GM12878 (cell line): ENCODE measurements around the gene CEP131. TPM values are rescaled to one million over a fixed set of nuclear protein-coding genes. Genes with fewer than 3 reads are reported as not detected.

ENCODE experiments used
- ATAC-seq: fragments of 200-7000 bp; cut with Tn5 transposase; 3 replicates; pipeline ENCODE4 v1.9.1; 2020; ENCODE audit warnings: mild to moderate bottlenecking, moderate library complexity
- BruUV-seq: library from RNA; stranded (reverse); fragments of 400-500 nt; replicated peaks from 2 replicates; lab custom pipeline; 2021; lab: Mats Ljungman, UMichigan
- CTCF ChIA-PET: fragments of 300-600 bp; sonication (Branson Sonifier 250); formaldehyde crosslinking; extraction: SDS; loops from one replicate; lab custom pipeline; 2021; ENCODE audit warnings: inconsistent platforms; lab: Yijun Ruan, JAX
- POLR2A ChIA-PET: fragments of 350-600 bp; formaldehyde crosslinking; extraction: SDS; loops from one replicate; lab custom pipeline; 2021; ENCODE audit warnings: inconsistent platforms; lab: Charles Lee
- RAD21 ChIA-PET: fragments of 300-600 bp; sonication (Branson Sonifier 250); formaldehyde crosslinking; loops from one replicate; lab custom pipeline; 2023; ENCODE audit warnings: antibody characterized with exemption; ENCODE audit not compliant: unreplicated experiment; lab: Charles Lee
- SMC1A ChIA-PET: fragments of 300-600 bp; sonication (Branson Sonifier 250); formaldehyde crosslinking; loops from one replicate; lab custom pipeline; 2023; ENCODE audit not compliant: unreplicated experiment, uncharacterized antibody; lab: Charles Lee
- DNase-seq: peaks from one replicate; pipeline ENCODE4 v3.0.0-alpha.2; 2011; ENCODE audit warnings: low read depth, low spot score
- FAIRE-seq: peaks from 3 replicates; lab custom pipeline; 2011; peaks lifted over from hg19 to GRCh38; lab: Jason Lieb, UNC
- H2AFZ ChIP-seq: 2 replicates; pipeline ENCODE4 v1.6.0; 2011; ENCODE audit warnings: low read depth, low read length, control low read depth; ENCODE audit not compliant: control insufficient read depth
- H3K27ac ChIP-seq: 2 replicates; pipeline ENCODE4 v1.5.1; 2011; ENCODE audit warnings: control low read depth; ENCODE audit not compliant: control insufficient read depth, insufficient read depth
- H3K27me3 ChIP-seq, 2 experiments: replicated peaks in 1 of 2; 2 replicates each; pipeline versions ENCODE4 v1.6.0 to v1.6.1; 2011; ENCODE audit warnings: low read length in 1 of 2; ENCODE audit not compliant: control insufficient read depth in 2 of 2, insufficient read depth in 2 of 2
- H3K36me3 ChIP-seq, 2 experiments: 2 replicates each; pipeline ENCODE4 v1.5.1; 2011; ENCODE audit warnings: low read length in 1 of 2; ENCODE audit not compliant: control insufficient read depth in 2 of 2, insufficient read depth in 2 of 2
- H3K4me1 ChIP-seq: 2 replicates; pipeline ENCODE4 v1.6.1; 2011; ENCODE audit warnings: mild to moderate bottlenecking, low read length, moderate library complexity, mixed read lengths; ENCODE audit not compliant: control insufficient read depth, insufficient read depth
- H3K4me2 ChIP-seq: 2 replicates; pipeline ENCODE4 v1.6.0; 2011; ENCODE audit warnings: control low read depth; ENCODE audit not compliant: control insufficient read depth, insufficient read depth
- H3K4me3 ChIP-seq: fragments of 200-600 bp; sonication (generic); 2 replicates; pipeline ENCODE4 v1.5.1; 2016
- H3K79me2 ChIP-seq: 2 replicates; pipeline ENCODE4 v1.6.0; 2011; ENCODE audit warnings: low read length; ENCODE audit not compliant: control insufficient read depth, insufficient read depth
- H3K9ac ChIP-seq: 2 replicates; pipeline ENCODE4 v1.8.0; 2011; ENCODE audit warnings: low read length, control low read depth, mixed read lengths; ENCODE audit not compliant: control insufficient read depth, insufficient read depth
- H3K9me3 ChIP-seq: replicated peaks from 3 replicates; pipeline ENCODE4 v1.5.1; 2011; ENCODE audit warnings: mild to moderate bottlenecking, low read length; ENCODE audit not compliant: control insufficient read depth, insufficient read depth
- H4K20me1 ChIP-seq: 2 replicates; pipeline ENCODE4 v1.6.0; 2011; ENCODE audit not compliant: control insufficient read depth, insufficient read depth
- FOXK2 ChIP-seq: fragments of 450-650 bp; IDR thresholded peaks from 2 replicates; pipeline ENCODE4 v1.6.1; 2017; ENCODE audit warnings: mild to moderate bottlenecking, moderate library complexity
- GABPA ChIP-seq: IDR thresholded peaks from 2 replicates; pipeline ENCODE4 v1.6.1; 2014; ENCODE audit warnings: antibody characterized with exemption, low read depth, mild to moderate bottlenecking, inconsistent platforms
- JUNB ChIP-seq: IDR thresholded peaks from 2 replicates; pipeline ENCODE4 v1.6.1; 2016; ENCODE audit warnings: antibody characterized with exemption, mild to moderate bottlenecking
- JUND ChIP-seq: IDR thresholded peaks from 2 replicates; pipeline ENCODE4 v1.6.1; 2012; ENCODE audit warnings: low read depth, mild to moderate bottlenecking, low read length, improper control_type of control experiment, moderate library complexity
- KAT2A ChIP-seq: conservative IDR thresholded peaks from 2 replicates; pipeline ENCODE4 v1.6.1; 2011; ENCODE audit warnings: low read depth, low read length; ENCODE audit not compliant: control insufficient read depth
- KLF5 ChIP-seq: fragments of 450-650 bp; IDR thresholded peaks from 2 replicates; pipeline ENCODE4 v1.6.1; 2014; ENCODE audit warnings: mild to moderate bottlenecking; ENCODE audit not compliant: partially characterized antibody
- RELB ChIP-seq: fragments of 450-650 bp; IDR thresholded peaks from 2 replicates; pipeline ENCODE4 v1.6.1; 2017; ENCODE audit warnings: low read depth, mild to moderate bottlenecking, moderate library complexity
- STAT1 ChIP-seq: fragments of 450-650 bp; conservative IDR thresholded peaks from 2 replicates; pipeline ENCODE4 v1.6.1; 2014; ENCODE audit warnings: antibody characterized with exemption, mild to moderate bottlenecking
- SUPT20H ChIP-seq: IDR thresholded peaks from 2 replicates; pipeline ENCODE4 v1.6.1; 2011; ENCODE audit warnings: low read depth, mild to moderate bottlenecking, low read length, moderate library complexity, borderline replicate concordance; ENCODE audit not compliant: control insufficient read depth
- SUZ12 ChIP-seq: fragments of 200-600 bp; sonication (generic); IDR thresholded peaks from one replicate; pipeline ENCODE4 v1.6.1; 2018; ENCODE audit warnings: antibody characterized with exemption, mild to moderate bottlenecking; ENCODE audit not compliant: unreplicated experiment
- TAF1 ChIP-seq: IDR thresholded peaks from 2 replicates; pipeline ENCODE4 v1.6.1; 2011; ENCODE audit warnings: mild to moderate bottlenecking, low read depth, low read length, borderline replicate concordance
- WRNIP1 ChIP-seq: IDR thresholded peaks from 2 replicates; pipeline ENCODE4 v1.6.1; 2011; ENCODE audit warnings: low read depth, low read length, improper control_type of control experiment, borderline replicate concordance
- ZBTB11 ChIP-seq: fragments of 450-650 bp; formaldehyde crosslinking; IDR thresholded peaks from 2 replicates; pipeline ENCODE4 v1.5.0; 2022; ENCODE audit warnings: mild to moderate bottlenecking, missing genetic modification characterization
- WGBS: methylation state at CpG from one replicate; pipeline ENCODE4 v1.1.6; 2016; ENCODE audit warnings: low lambda C conversion rate; ENCODE audit not compliant: insufficient replicate concordance, insufficient coverage; ENCODE audit errors: missing lambda C conversion rate; 5-methylcytosine and 5-hydroxymethylcytosine counted together
- in situ Hi-C: fragments of 300-500 bp; cut with MboI; formaldehyde crosslinking; loops from 9 replicates; pipeline ENCODE4 v1.14.3; 2018; ENCODE audit warnings: mixed read lengths
- intact Hi-C: fragments of 100-400 bp; cut with micrococcal nuclease; formaldehyde crosslinking; loops from one replicate; pipeline ENCODE4 v1.14.2; 2022; ENCODE audit not compliant: unreplicated experiment
- polyA plus RNA-seq, 11 experiments: library from polyadenylated mRNA; depleted of rRNA in 4 of 11; unstranded in 6 of 11; stranded (reverse) in 5 of 11; fragments of >200 nt; fragmentation: Nextera tagmentation in 4 of 11; fragmentation: Illumina TruSeq in 1 of 11; extraction: Ambion mirVana in 4 of 11; extraction: Trizol in 1 of 11; gene quantifications; 1 replicate in 1 of 11; 2 replicates in 10 of 11; pipeline versions ENCODE4 v1.2.1 to v1.2.3, GENCODE V29; 2011 to 2016; ENCODE audit warnings: inconsistent platforms in 2 of 11, missing spikeins in 2 of 11, low read depth in 1 of 11
- total RNA-seq, 4 experiments: library from RNA; depleted of rRNA in 3 of 4; stranded (reverse); fragments of >200 nt in 3 of 4; fragmentation: Illumina TruSeq in 1 of 4; extraction: Trizol in 1 of 4; gene quantifications; 2 replicates each; pipeline versions ENCODE4 v1.2.1 to v1.2.3, GENCODE V29; 2013 to 2021

Gene CEP131
- total and polyA plus RNA-seq, 10 of the 15 experiments (the other 5 are each of a cell fraction or from before 2014, with no cell fraction given), result 0.05 to 17.3 (median 6.7) TPM

GRCh38 chr17:81153340-81153803 is 69.4 kb downstream of the CEP131 start:
- no peak overlapping the region for H3K4me2 ChIP-seq
- H3K4me1 ChIP-seq, result no peaks in the 10 kb centered on the region
- RAD21 ChIA-PET, result no interaction called here
- H4K20me1 ChIP-seq, result no peaks in the 10 kb centered on the region
- in situ Hi-C loops (no loop called here), intact Hi-C loops (no loop called here)
- no peak overlapping the region for H3K27ac ChIP-seq
- no peak for ATAC-seq
- H3K4me3 ChIP-seq, result no peak overlapping the region
- no peak for FAIRE-seq
- no peak overlapping the region for H3K9ac ChIP-seq
- no peak overlapping the region for H2AFZ ChIP-seq
- TF ChIP-seq STAT1 (no peak), ZBTB11 (CRISPR knock-in tag) (no peak), JUND (no peak), KAT2A (no peak), GABPA (no peak), RELB (no peak), SUPT20H (no peak), KLF5 (no peak), FOXK2 (no peak), SUZ12 (no peak), JUNB (no peak), WRNIP1 (no peak), TAF1 (no peak)
- TF ChIP-seq, all 136 proteins: peak for 0
- Histone ChIP-seq H3K9me3 (no peaks in the 10 kb centered on the region), H3K79me2 (no peaks in the 10 kb centered on the region), H3K36me3 (no peaks in the 10 kb centered on the region), H3K27me3 (no peaks in the 10 kb centered on the region)
- DNase-seq, result no peak
- CTCF ChIA-PET, result interaction anchor here (1.1 kb wide), 1 partner anchor 10 kb away, joined by 3 read pairs; no protein-coding TSS in a partner anchor
- no TSS peak for BruUV-seq
- POLR2A ChIA-PET, result no interaction called here
- SMC1A ChIA-PET, result no interaction called here
- 64% methylated on average over 17 of the region's 17 CpGs for WGBS
